Activated CD8-positive, alpha-beta memory T cell treated with anti-CD3 and anti-CD28 coated beads, Interleukin-2, amount 10 ng/mL, durations not matched to agents 7 days and 5 days (primary cell): ENCODE results near the gene SLC28A2. TPM values are rescaled to one million over a fixed set of nuclear protein-coding genes. Genes with fewer than 3 reads are reported as not detected.
A peak's percentile ranks its signal among the peaks of the same experiment; 100 is the strongest.
"Not testable (repeated sequence)": the region's sequence is repeated elsewhere in the genome, so short reads cannot be mapped to it uniquely, and the experiment has no call there.

Source experiments
- ATAC-seq: fragments of 150-1000 bp; cut with Tn5 transposase; one replicate; pipeline ENCODE4 v1.10.0; 2021; ENCODE audit warnings: moderate library complexity
- CTCF ChIA-PET: fragments of 350-600 bp; sonication (Branson Sonifier 250); formaldehyde crosslinking; loops from one replicate; lab custom pipeline; 2021; ENCODE audit warnings: antibody characterized with exemption; lab: Charles Lee
- DNase-seq: peaks from one replicate; pipeline ENCODE4 v3.0.0-alpha.2; 2020
- H3K27ac Mint-ChIP-seq: one replicate; pipeline ENCODE4 v1.8.0; 2021; ENCODE audit warnings: mild to moderate bottlenecking, mixed read lengths
- H3K27me3 Mint-ChIP-seq: one replicate; pipeline ENCODE4 v1.8.0; 2021; ENCODE audit warnings: mixed read lengths
- H3K36me3 Mint-ChIP-seq: one replicate; pipeline ENCODE4 v1.8.0; 2021; ENCODE audit warnings: mild to moderate bottlenecking, mixed read lengths
- H3K4me1 Mint-ChIP-seq: one replicate; pipeline ENCODE4 v1.8.0; 2021; ENCODE audit warnings: mixed read lengths
- H3K4me3 Mint-ChIP-seq: one replicate; pipeline ENCODE4 v1.8.0; 2021; ENCODE audit warnings: mild to moderate bottlenecking, moderate library complexity, mixed read lengths
- H3K9me3 Mint-ChIP-seq: one replicate; pipeline ENCODE4 v1.8.0; 2022; ENCODE audit warnings: low read depth, mixed read lengths
- total RNA-seq, 2 experiments: library from RNA; stranded (reverse); gene quantifications; one replicate each; pipeline ENCODE4 v1.2.3, GENCODE V29; 2021

The SLC28A2 gene
- total RNA-seq, 2 experiments from 2014 or later, result not detected

- ATAC-seq (no peak), DNase-seq (no peak)
- H3K4me1 Mint-ChIP-seq, result peaks cover 21% of the 10 kb centered on the region
- H3K27me3 Mint-ChIP-seq, result no peaks in the 10 kb centered on the region
- H3K27ac Mint-ChIP-seq, result no peak overlapping the region
- no peak overlapping the region for H3K4me3 Mint-ChIP-seq
- no peaks in the 10 kb centered on the region for H3K36me3 Mint-ChIP-seq
- H3K9me3 Mint-ChIP-seq, result no peaks in the 10 kb centered on the region
- CTCF ChIA-PET, result interaction anchor here (0.6 to 1.4 kb wide), 2 partner anchors 12 to 152 kb away, joined by 3 read pairs; no protein-coding TSS in a partner anchor
These were observed 24.8 kb downstream of the SLC28A2 start for GRCh38 chr15:45276831-45277230.

- peak overlapping the region; percentile 77 for H3K27ac Mint-ChIP-seq
- H3K4me1 Mint-ChIP-seq, result peaks cover 21% of the 10 kb centered on the region
- no peaks in the 10 kb centered on the region for H3K9me3 Mint-ChIP-seq
- DNase-seq (peak; percentile 97), ATAC-seq (peak; percentile 100)
- CTCF ChIA-PET, result interaction anchor here (0.6 to 2.0 kb wide), 4 partner anchors 123 to 542 kb away, joined by 3 to 6 read pairs (median 4); a partner anchor contains a TSS
- H3K27me3 Mint-ChIP-seq, result peaks cover 4% of the 10 kb centered on the region
- no peaks in the 10 kb centered on the region for H3K36me3 Mint-ChIP-seq
- H3K4me3 Mint-ChIP-seq, result peak overlapping the region; percentile 83
These were observed 27.1 kb downstream of the SLC28A2 start for GRCh38 chr15:45279024-45279698.

DNA sequence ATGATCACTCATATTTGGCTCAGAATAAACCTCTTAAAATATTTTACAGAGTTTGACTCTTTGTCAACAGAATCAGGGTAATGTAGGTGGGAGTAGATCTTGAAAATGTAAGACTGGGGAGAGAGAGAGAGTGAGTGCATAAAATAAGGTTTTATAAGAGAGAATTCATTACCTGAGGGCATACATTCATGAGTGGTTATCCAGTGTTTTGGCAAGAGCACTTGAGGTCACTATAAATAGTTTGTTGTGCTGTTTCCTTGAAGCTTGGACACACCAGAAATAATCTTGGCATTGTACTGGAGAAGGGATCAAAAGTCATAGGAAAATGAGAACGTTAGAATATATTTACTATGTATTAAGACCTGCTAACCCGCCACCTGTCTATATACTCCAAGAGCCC, 33.4 kb downstream of the SLC28A2 start:
- Mint-ChIP-seq H3K4me1 (no peaks in the 10 kb centered on the region), H3K9me3 (no peaks in the 10 kb centered on the region), H3K27ac (no peak overlapping the region), H3K4me3 (no peak overlapping the region), H3K36me3 (no peaks in the 10 kb centered on the region), H3K27me3 (peaks cover 17% of the 10 kb centered on the region)
- CTCF ChIA-PET, result interaction anchor here (1.3 kb wide), 1 partner anchor 122 kb away, joined by 3 read pairs; no protein-coding TSS in a partner anchor
- DNase-seq (no peak), ATAC-seq (no peak)

- no peak overlapping the region for H3K4me3 Mint-ChIP-seq
- ATAC-seq (no peak), DNase-seq (no peak)
- H3K27me3 Mint-ChIP-seq, result peaks cover 16% of the 10 kb centered on the region
- no peaks in the 10 kb centered on the region for H3K4me1 Mint-ChIP-seq
- no peak overlapping the region for H3K27ac Mint-ChIP-seq
- CTCF ChIA-PET, result no interaction called here
- no peaks in the 10 kb centered on the region for H3K9me3 Mint-ChIP-seq
- no peaks in the 10 kb centered on the region for H3K36me3 Mint-ChIP-seq
These were observed 35.4 kb downstream of the SLC28A2 start for GRCh38 chr15:45287390-45287956.

GRCh38 chr15:45288947-45289346, 36.9 kb downstream of the SLC28A2 start:
- Mint-ChIP-seq H3K36me3 (no peaks in the 10 kb centered on the region), H3K27me3 (peaks cover 14% of the 10 kb centered on the region), H3K4me1 (no peaks in the 10 kb centered on the region), H3K27ac (no peak overlapping the region), H3K4me3 (no peak overlapping the region), H3K9me3 (no peaks in the 10 kb centered on the region)
- DNase-seq (no peak), ATAC-seq (no peak)
- CTCF ChIA-PET, result interaction anchor here (0.7 kb wide), 1 partner anchor 12 kb away, joined by 3 read pairs; no protein-coding TSS in a partner anchor

DNA sequence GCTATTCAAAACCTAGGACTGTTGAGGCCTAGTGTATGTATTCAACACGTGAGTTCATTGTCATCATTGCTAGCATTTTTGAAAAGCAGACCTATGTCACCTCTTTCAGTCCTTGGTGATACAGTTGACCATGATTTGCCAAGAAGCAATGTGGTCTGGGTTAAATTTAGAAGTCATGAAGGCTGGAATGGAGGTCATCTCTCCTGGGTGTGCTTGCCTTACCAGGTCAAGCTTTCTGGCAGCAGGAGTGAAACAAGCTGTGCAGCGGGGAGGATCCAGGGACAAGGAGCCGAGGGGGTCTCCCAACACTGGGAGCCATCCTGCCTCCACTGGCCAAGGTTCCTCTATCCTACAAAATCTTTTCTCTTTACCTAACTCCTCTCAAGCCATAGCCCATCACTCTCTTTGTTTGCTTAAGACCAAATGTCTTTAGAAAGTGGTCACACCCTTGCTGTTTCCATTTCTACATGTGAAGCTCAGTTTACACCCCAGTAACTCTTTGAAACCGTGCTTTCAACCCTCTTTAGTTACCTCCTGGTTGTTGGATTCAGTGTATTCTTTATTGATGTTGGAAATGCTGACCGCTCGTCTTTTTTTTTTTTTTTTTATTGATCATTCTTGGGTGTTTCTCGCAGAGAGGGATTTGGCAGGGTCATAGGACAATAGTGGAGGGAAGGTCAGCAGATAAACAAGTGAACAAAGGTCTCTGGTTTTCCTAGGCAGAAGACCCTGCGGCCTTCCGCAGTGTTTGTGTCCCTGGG, 40.0 kb downstream of the SLC28A2 start:
- Mint-ChIP-seq H3K27ac (no peak overlapping the region), H3K4me1 (no peaks in the 10 kb centered on the region), H3K36me3 (no peaks in the 10 kb centered on the region), H3K4me3 (no peak overlapping the region), H3K27me3 (peaks cover 3% of the 10 kb centered on the region), H3K9me3 (peaks cover 1% of the 10 kb centered on the region)
- ATAC-seq, result no peak
- no peak for DNase-seq
- CTCF ChIA-PET, result no interaction called here

GRCh38 chr15:45293326-45293725, 41.3 kb downstream of the SLC28A2 start:
- H3K27ac Mint-ChIP-seq, H3K4me1 Mint-ChIP-seq, CTCF ChIA-PET, H3K36me3 Mint-ChIP-seq, H3K9me3 Mint-ChIP-seq, ATAC-seq, H3K27me3 Mint-ChIP-seq, DNase-seq, H3K4me3 Mint-ChIP-seq: not testable (repeated sequence)

- DNase-seq, ATAC-seq, H3K27ac Mint-ChIP-seq, H3K4me3 Mint-ChIP-seq, H3K36me3 Mint-ChIP-seq, H3K9me3 Mint-ChIP-seq, H3K4me1 Mint-ChIP-seq: not testable (repeated sequence)
- peaks cover 23% of the 10 kb centered on the region for H3K27me3 Mint-ChIP-seq
- CTCF ChIA-PET, result interaction anchor here (1.1 kb wide), 1 partner anchor 9 kb away, joined by 3 read pairs; no protein-coding TSS in a partner anchor
These were observed 46.9 kb downstream of the SLC28A2 start for GRCh38 chr15:45298964-45299378.

DNA sequence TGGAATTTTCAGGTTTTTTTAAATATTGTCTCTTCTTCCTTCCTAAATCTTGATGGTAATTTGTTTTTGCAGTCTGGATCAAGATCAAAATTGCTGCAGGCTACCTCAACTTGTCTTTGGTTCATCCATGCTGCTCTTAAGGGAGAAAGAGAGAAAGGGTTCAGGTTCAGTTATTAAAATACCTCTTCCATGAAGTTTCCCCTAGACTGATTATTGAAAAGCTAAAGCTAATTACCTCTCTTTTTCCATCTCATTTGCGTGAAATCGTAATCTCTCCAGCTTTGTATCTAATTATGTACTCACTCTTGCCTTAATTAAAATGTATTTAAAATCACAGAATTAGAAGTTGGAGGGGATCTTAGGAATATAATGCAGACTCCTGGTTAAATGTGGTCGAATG, 52.7 kb downstream of the SLC28A2 start:
- ATAC-seq, result no peak
- H3K9me3 Mint-ChIP-seq, result peaks cover 2% of the 10 kb centered on the region
- H3K4me1 Mint-ChIP-seq, result peaks cover 8% of the 10 kb centered on the region
- no peak for DNase-seq
- no peak overlapping the region for H3K4me3 Mint-ChIP-seq
- no peak overlapping the region for H3K27ac Mint-ChIP-seq
- H3K36me3 Mint-ChIP-seq, result no peaks in the 10 kb centered on the region
- H3K27me3 Mint-ChIP-seq, result peaks cover 45% of the 10 kb centered on the region
- CTCF ChIA-PET, result interaction anchor here (0.6 kb wide), 1 partner anchor 126 kb away, joined by 3 read pairs; no protein-coding TSS in a partner anchor

- CTCF ChIA-PET, result interaction anchor here (0.7 to 1.5 kb wide), 2 partner anchors 93 to 151 kb away, joined by 3 to 7 read pairs; no protein-coding TSS in a partner anchor
- Mint-ChIP-seq H3K4me3 (no peak overlapping the region), H3K36me3 (no peaks in the 10 kb centered on the region), H3K27me3 (peaks cover 44% of the 10 kb centered on the region), H3K4me1 (peaks cover 8% of the 10 kb centered on the region), H3K9me3 (peaks cover 2% of the 10 kb centered on the region), H3K27ac (no peak overlapping the region)
- ATAC-seq (no peak), DNase-seq (no peak)
These were observed 54.1 kb downstream of the SLC28A2 start for GRCh38 chr15:45306105-45306504.

- Mint-ChIP-seq H3K4me3 (peak overlapping the region; percentile 40), H3K27ac (no peak overlapping the region), H3K36me3 (no peaks in the 10 kb centered on the region), H3K27me3 (peaks cover 38% of the 10 kb centered on the region), H3K4me1 (peaks cover 8% of the 10 kb centered on the region), H3K9me3 (peaks cover 2% of the 10 kb centered on the region)
- no peak for ATAC-seq
- CTCF ChIA-PET, result interaction anchor here (0.9 to 2.6 kb wide), 3 partner anchors 8 to 144 kb away, joined by 3 to 14 read pairs (median 3); a partner anchor contains a TSS
- no peak for DNase-seq
These were observed 55.3 kb downstream of the SLC28A2 start for GRCh38 chr15:45307230-45307924.

DNA sequence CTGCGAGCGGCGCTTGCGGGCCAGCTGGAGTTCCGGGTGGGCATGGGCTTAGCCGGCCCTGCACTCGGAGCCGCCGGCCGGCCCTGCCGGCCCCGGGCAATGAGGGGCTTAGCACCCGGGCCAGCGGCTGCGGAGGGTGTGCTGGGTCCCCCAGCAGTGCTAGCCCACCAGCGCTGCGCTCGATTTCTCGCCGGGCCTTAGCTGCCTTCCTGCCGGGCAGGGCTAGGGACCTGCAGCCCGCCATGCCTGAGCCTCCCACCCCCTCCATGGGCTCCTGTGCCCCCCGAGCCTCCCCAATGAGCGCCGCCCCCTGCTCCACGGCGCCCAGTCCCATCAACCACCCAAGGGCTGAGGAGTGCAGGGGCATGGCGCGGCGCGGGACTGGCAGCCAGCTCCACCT, 62.1 kb downstream of the SLC28A2 start:
- CTCF ChIA-PET, H3K4me3 Mint-ChIP-seq, ATAC-seq, H3K27ac Mint-ChIP-seq, H3K4me1 Mint-ChIP-seq, DNase-seq, H3K9me3 Mint-ChIP-seq, H3K36me3 Mint-ChIP-seq: not testable (repeated sequence)
- peaks cover 20% of the 10 kb centered on the region for H3K27me3 Mint-ChIP-seq

- H3K4me3 Mint-ChIP-seq, result no peak overlapping the region
These were observed 62.9 kb downstream of the SLC28A2 start for GRCh38 chr15:45314960-45315359.

More at GRCh38 chr15:45314960-45315359, 62.9 kb downstream of the SLC28A2 start:
- Mint-ChIP-seq H3K4me1 (no peaks in the 10 kb centered on the region), H3K27me3 (peaks cover 20% of the 10 kb centered on the region), H3K27ac (no peak overlapping the region), H3K9me3 (no peaks in the 10 kb centered on the region), H3K36me3 (no peaks in the 10 kb centered on the region)
- ATAC-seq (no peak), DNase-seq (peak; percentile 42)
- CTCF ChIA-PET, result interaction anchor here (0.7 to 1.1 kb wide), 2 partner anchors 61 to 87 kb away, joined by 3 read pairs; a partner anchor contains a TSS
